Measurements from ENCODE around the gene FBXL7. TPM values are rescaled to one million over a fixed set of nuclear protein-coding genes. Genes with fewer than 3 reads are reported as not detected.

Gene FBXL7
- polyA plus RNA-seq, 3 donors = not detected

DNA sequence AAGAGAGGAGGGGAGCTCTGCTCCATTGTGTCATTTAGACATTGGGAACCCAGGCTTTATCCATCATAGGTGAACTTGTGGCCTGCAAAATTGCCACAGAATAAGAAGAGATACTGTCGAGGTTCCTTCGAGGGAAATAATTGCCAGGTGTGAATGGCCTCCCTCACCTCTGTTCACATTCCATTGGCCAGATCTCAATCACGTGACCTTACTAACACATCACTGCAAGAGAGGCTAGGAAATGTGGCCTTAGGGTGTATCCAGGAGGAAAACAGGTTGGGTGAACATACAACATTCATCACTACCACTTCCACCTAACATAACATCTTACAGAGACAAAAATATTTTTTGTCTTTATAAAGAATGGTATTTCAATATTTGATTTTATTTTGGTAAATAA lies 182.1 kb downstream of the FBXL7 start:
- Histone ChIP-seq H3K4me3 (replicated peaks in 1 of 3; ENCODE audit: low read depth in 2 of 3, low read length in 3 of 3) (no peak overlapping the region), H3K9me3 (replicated peaks in 1 of 2; ENCODE audit: control insufficient read depth in 1 of 2, insufficient read depth in 1 of 2, low read length in 2 of 2) (peaks cover 4 to 7% of the 10 kb centered on the region in 2 donors), H4K20me1 (ENCODE audit: insufficient read depth, low read length) (no peaks in the 10 kb centered on the region), H3K79me2 (ENCODE audit: insufficient read depth, low read length) (no peaks in the 10 kb centered on the region), H2AFZ (ENCODE audit: insufficient read depth, low read depth, low read length, poor library complexity, severe bottlenecking) (no peak overlapping the region), H3K27me3 (ENCODE audit: control insufficient read depth in 2 of 2, insufficient read depth in 2 of 2, low read length in 2 of 2) (no peaks in the 10 kb centered on the region), H3K4me1 (ENCODE audit: control insufficient read depth in 1 of 2, insufficient read depth in 2 of 2, low read length in 2 of 2) (no peaks in the 10 kb centered on the region), H3K36me3 (replicated peaks in 1 of 2; ENCODE audit: control insufficient read depth in 1 of 2, insufficient read depth in 2 of 2, low read length in 2 of 2) (no peaks in the 10 kb centered on the region), H3K9ac (ENCODE audit: insufficient read depth, low read length, poor library complexity, severe bottlenecking) (no peak overlapping the region), H3K4me2 (replicated peaks; ENCODE audit: extremely low read depth, low read length, poor library complexity, severe bottlenecking) (no peak overlapping the region), H3K27ac (ENCODE audit: low read depth in 1 of 2, low read length in 2 of 2) (no peak overlapping the region)
- Mint-ChIP-seq H3K9me3 (peaks cover 0 to 6% (median 3%) of the 10 kb centered on the region in 7 donors), H3K4me1 (no peaks in the 10 kb centered on the region), H3K36me3 (no peaks in the 10 kb centered on the region), H3K4me3 (no peak overlapping the region), H3K27me3 (ENCODE audit: low read depth in 3 of 3) (peaks cover 0 to 1% (median 0%) of the 10 kb centered on the region in 3 donors), H3K27ac (no peak overlapping the region)
- no peak for TF ChIP-seq CTCF (IDR thresholded peaks at IDR 0.05)
- no CpG with 5 or more reads among the region's 3 CpGs for WGBS (ENCODE audit: insufficient coverage)
- no peak for DNase-seq
- intact Hi-C loops (cut with micrococcal nuclease) = no loop called here

DNA sequence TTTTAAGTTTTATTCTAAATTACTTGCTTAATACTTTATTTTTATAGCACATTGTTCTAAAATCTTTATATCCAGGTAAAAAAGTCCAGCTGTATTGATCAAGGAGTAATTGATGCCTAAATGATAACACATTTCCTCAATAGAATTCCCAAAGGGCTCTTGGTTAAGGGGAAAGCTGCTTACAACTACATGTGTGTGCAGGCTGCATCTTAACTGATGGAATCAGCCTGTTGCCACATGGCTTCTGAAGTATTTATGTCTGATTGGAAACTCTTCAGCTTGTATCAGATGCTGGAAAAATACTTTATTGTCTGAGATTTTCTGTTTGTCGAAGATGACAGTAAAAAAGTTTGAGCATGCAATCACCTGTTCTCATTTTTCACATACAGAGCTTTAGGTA lies 182.6 kb downstream of the FBXL7 start:
- H3K4me1 ChIP-seq (ENCODE audit: control insufficient read depth in 1 of 2, insufficient read depth in 2 of 2, low read length in 2 of 2) = no peaks in the 10 kb centered on the region

More for the DNA sequence above, 182.6 kb downstream of the FBXL7 start:
- Mint-ChIP-seq H3K27ac (no peak overlapping the region), H3K4me1 (no peaks in the 10 kb centered on the region), H3K27me3 (ENCODE audit: low read depth in 3 of 3) (peaks cover 0 to 1% (median 0%) of the 10 kb centered on the region in 3 donors), H3K36me3 (no peaks in the 10 kb centered on the region), H3K9me3 (peaks cover 0 to 3% (median 2%) of the 10 kb centered on the region in 7 donors), H3K4me3 (no peak overlapping the region)
- no peaks in the 10 kb centered on the region for H4K20me1 ChIP-seq (ENCODE audit: insufficient read depth, low read length)
- no peaks in the 10 kb centered on the region for H3K27me3 ChIP-seq (ENCODE audit: control insufficient read depth in 2 of 2, insufficient read depth in 2 of 2, low read length in 2 of 2)
- no peak for TF ChIP-seq CTCF (IDR thresholded peaks at IDR 0.05)
- no CpG with 5 or more reads among the region's 1 CpG for WGBS (ENCODE audit: insufficient coverage)
- peaks cover 0 to 4% of the 10 kb centered on the region in 2 donors for H3K9me3 ChIP-seq (replicated peaks in 1 of 2; ENCODE audit: control insufficient read depth in 1 of 2, insufficient read depth in 1 of 2, low read length in 2 of 2)
- no peak overlapping the region for H2AFZ ChIP-seq (ENCODE audit: insufficient read depth, low read depth, low read length, poor library complexity, severe bottlenecking)
- H3K36me3 ChIP-seq (replicated peaks in 1 of 2; ENCODE audit: control insufficient read depth in 1 of 2, insufficient read depth in 2 of 2, low read length in 2 of 2) = no peaks in the 10 kb centered on the region
- H3K4me3 ChIP-seq (replicated peaks in 1 of 3; ENCODE audit: low read depth in 2 of 3, low read length in 3 of 3) = no peak overlapping the region
- H3K4me2 ChIP-seq (replicated peaks; ENCODE audit: extremely low read depth, low read length, poor library complexity, severe bottlenecking) = no peak overlapping the region
- no peaks in the 10 kb centered on the region for H3K79me2 ChIP-seq (ENCODE audit: insufficient read depth, low read length)
- no peak for DNase-seq
- H3K9ac ChIP-seq (ENCODE audit: insufficient read depth, low read length, poor library complexity, severe bottlenecking) = no peak overlapping the region
- intact Hi-C loops (cut with micrococcal nuclease) = no loop called here
- no peak overlapping the region for H3K27ac ChIP-seq (ENCODE audit: low read depth in 1 of 2, low read length in 2 of 2)

Data from CD14-positive monocyte (primary cell).